Vagina (tissue), 2 donors: Measurements from ENCODE around the gene CPNE7.

ENCODE experiments used
- POLR2A ChIP-seq, 2 donors: fragments of 450-650 bp; IDR thresholded peaks; one replicate each; pipeline ENCODE4 v1.6.1; 2017; ENCODE audit warnings: antibody characterized with exemption in 2 of 2, mild to moderate bottlenecking in 2 of 2, moderate library complexity in 2 of 2
- POLR2AphosphoS5 ChIP-seq, 2 donors: sonication (generic); formaldehyde crosslinking; IDR thresholded peaks; one replicate each; pipeline ENCODE4 v1.9.0; 2017; ENCODE audit warnings: antibody characterized with exemption in 2 of 2, mild to moderate bottlenecking in 2 of 2, low read depth in 1 of 2; ENCODE audit not compliant: insufficient read depth in 1 of 2

DNA sequence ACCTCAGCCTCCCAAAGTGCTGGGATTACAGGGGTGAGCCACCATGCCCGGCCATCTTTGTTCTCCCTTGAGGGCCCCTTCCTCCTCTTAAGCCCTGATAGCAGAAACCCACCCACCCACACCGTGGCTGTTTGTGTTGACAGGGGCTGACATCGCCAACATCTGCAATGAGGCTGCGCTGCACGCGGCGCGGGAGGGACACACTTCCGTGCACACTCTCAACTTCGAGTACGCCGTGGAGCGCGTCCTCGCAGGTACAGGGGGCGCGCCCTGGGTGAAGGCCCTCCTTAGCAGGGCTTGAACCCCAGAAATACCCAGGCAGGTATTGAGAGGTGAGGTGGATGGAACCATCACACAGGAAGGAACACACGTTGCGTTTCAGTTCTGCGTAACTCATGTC, 27.7 kb upstream of the CPNE7 start:
- TF ChIP-seq POLR2A (IDR thresholded peaks at IDR 0.05) (no peak), POLR2AphosphoS5 (IDR thresholded peaks at IDR 0.05; ENCODE audit: insufficient read depth in 1 of 2, low read depth in 1 of 2) (no peak)
